ENCODE data around the gene RAD23B.

DNA sequence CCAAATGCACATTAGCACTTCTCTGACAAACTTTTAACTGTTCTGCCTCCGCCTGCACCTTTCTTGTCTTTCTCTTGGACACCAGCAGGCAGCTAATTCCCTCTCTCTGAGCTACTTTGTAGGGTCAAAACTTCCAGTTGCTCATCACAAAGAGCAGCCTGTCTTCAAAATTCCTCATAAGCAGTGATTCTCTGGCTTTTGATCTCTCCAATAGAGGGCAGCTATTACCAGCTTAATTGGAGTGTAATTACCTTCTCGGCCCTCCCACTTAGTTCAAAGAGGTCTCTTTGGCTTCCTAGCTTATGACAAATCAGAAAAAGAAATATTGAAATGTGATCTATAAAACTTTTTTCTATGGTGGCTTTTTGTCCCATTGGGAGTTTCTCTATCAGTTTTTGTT is 43.6 kb upstream of the RAD23B start:
- TF ChIP-seq, protein P1, sequence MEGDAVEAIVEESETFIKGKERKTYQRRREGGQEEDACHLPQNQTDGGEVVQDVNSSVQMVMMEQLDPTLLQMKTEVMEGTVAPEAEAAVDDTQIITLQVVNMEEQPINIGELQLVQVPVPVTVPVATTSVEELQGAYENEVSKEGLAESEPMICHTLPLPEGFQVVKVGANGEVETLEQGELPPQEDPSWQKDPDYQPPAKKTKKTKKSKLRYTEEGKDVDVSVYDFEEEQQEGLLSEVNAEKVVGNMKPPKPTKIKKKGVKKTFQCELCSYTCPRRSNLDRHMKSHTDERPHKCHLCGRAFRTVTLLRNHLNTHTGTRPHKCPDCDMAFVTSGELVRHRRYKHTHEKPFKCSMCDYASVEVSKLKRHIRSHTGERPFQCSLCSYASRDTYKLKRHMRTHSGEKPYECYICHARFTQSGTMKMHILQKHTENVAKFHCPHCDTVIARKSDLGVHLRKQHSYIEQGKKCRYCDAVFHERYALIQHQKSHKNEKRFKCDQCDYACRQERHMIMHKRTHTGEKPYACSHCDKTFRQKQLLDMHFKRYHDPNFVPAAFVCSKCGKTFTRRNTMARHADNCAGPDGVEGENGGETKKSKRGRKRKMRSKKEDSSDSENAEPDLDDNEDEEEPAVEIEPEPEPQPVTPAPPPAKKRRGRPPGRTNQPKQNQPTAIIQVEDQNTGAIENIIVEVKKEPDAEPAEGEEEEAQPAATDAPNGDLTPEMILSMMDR (IDR thresholded peaks at IDR 0.05): peak in 4 of 6 experiments; percentile 37 to 63 (median 53)
- TF ChIP-seq POLR2A (IDR thresholded peaks at IDR 0.05): no peak

Measured in Peyer's patch (tissue), 4 donors.